GM21528 (cell line): ENCODE results near the gene CACNA1E.
"Not testable (repeated sequence)": the region's sequence is repeated elsewhere in the genome, so short reads cannot be mapped to it uniquely, and the experiment has no call there.

Experiments used
- ATAC-seq: cut with Tn5 transposase; IDR thresholded peaks from one replicate; pipeline ENCODE4 v1.9.1; 2021; ENCODE audit warnings: mild to moderate bottlenecking, moderate library complexity; ENCODE audit not compliant: unreplicated experiment, low FRiP score

CACNA1E gene

GRCh38 chr1:181514298-181515290, 31.3 kb downstream of the CACNA1E start:
- ATAC-seq = peak; percentile 57

GRCh38 chr1:181516706-181517105, 33.4 kb downstream of the CACNA1E start:
- no peak for ATAC-seq

- no peak for ATAC-seq
Observed at GRCh38 chr1:181517181-181517875, 34.0 kb downstream of the CACNA1E start.

- ATAC-seq = no peak
Observed at GRCh38 chr1:181518152-181518551, 34.8 kb downstream of the CACNA1E start.

GRCh38 chr1:181522864-181523263, 39.5 kb downstream of the CACNA1E start:
- ATAC-seq = no peak

- no peak for ATAC-seq
Observed at GRCh38 chr1:181525104-181525721, 41.9 kb downstream of the CACNA1E start.

- not testable (repeated sequence) for ATAC-seq
Observed at GRCh38 chr1:181528241-181528640, 44.9 kb downstream of the CACNA1E start.

GRCh38 chr1:181531441-181531840, 48.1 kb downstream of the CACNA1E start:
- ATAC-seq = no peak

GRCh38 chr1:181531951-181532600, 48.8 kb downstream of the CACNA1E start:
- ATAC-seq = no peak

- ATAC-seq = no peak
Observed at GRCh38 chr1:181538836-181539235, 55.5 kb downstream of the CACNA1E start.

- ATAC-seq = no peak
Observed at GRCh38 chr1:181541458-181541857, 58.1 kb downstream of the CACNA1E start.

- ATAC-seq = no peak
Observed at GRCh38 chr1:181541947-181542346, 58.6 kb downstream of the CACNA1E start.

- ATAC-seq = not testable (repeated sequence)
Observed at GRCh38 chr1:181542406-181542805, 59.1 kb downstream of the CACNA1E start.

GRCh38 chr1:181545395-181545794, 62.1 kb downstream of the CACNA1E start:
- no peak for ATAC-seq

GRCh38 chr1:181548497-181548896, 65.2 kb downstream of the CACNA1E start:
- ATAC-seq = no peak

GRCh38 chr1:181551249-181551648, 67.9 kb downstream of the CACNA1E start:
- ATAC-seq = no peak

- ATAC-seq = no peak
Observed at GRCh38 chr1:181551754-181552153, 68.4 kb downstream of the CACNA1E start.

GRCh38 chr1:181554465-181554864, 71.1 kb downstream of the CACNA1E start:
- ATAC-seq = no peak

GRCh38 chr1:181556631-181557030, 73.3 kb downstream of the CACNA1E start:
- no peak for ATAC-seq

GRCh38 chr1:181557313-181557712, 74.0 kb downstream of the CACNA1E start:
- ATAC-seq = no peak

GRCh38 chr1:181558416-181558815, 75.1 kb downstream of the CACNA1E start:
- no peak for ATAC-seq
